Ishikawa (cell line): ENCODE measurements around the gene NBAS.

Experiments
- CEBPB ChIP-seq: IDR thresholded peaks from 2 replicates; pipeline ENCODE4 v1.6.1; 2012
- CREB1 ChIP-seq: IDR thresholded peaks from 2 replicates; pipeline ENCODE4 v1.6.1; 2012; ENCODE audit warnings: low read depth
- EGR1 ChIP-seq: IDR thresholded peaks from 2 replicates; pipeline ENCODE4 v1.6.1; 2012
- EP300 ChIP-seq: IDR thresholded peaks from 2 replicates; pipeline ENCODE4 v1.6.1; 2012; ENCODE audit warnings: borderline replicate concordance
- FOXM1 ChIP-seq: IDR thresholded peaks from 2 replicates; pipeline ENCODE4 v1.6.1; 2012; ENCODE audit warnings: low read depth, borderline replicate concordance
- NFIC ChIP-seq: IDR thresholded peaks from 2 replicates; pipeline ENCODE4 v1.6.1; 2012
- RAD21 ChIP-seq: IDR thresholded peaks from 2 replicates; pipeline ENCODE4 v1.6.1; 2012; ENCODE audit warnings: low read depth
- TAF1 ChIP-seq: IDR thresholded peaks from 2 replicates; pipeline ENCODE4 v1.6.1; 2012; ENCODE audit warnings: low read depth, mild to moderate bottlenecking
- TCF12 ChIP-seq: IDR thresholded peaks from 2 replicates; pipeline ENCODE4 v1.6.1; 2012; ENCODE audit warnings: low read depth
- TEAD4 ChIP-seq: IDR thresholded peaks from 2 replicates; pipeline ENCODE4 v1.6.1; 2012
- YY1 ChIP-seq: IDR thresholded peaks from 2 replicates; pipeline ENCODE4 v1.6.1; 2012; ENCODE audit warnings: low read depth
- ZBTB7A ChIP-seq: IDR thresholded peaks from 2 replicates; pipeline ENCODE4 v1.6.1; 2012; ENCODE audit warnings: low read depth
- TF ChIP-seq, protein P1 (sequence below): IDR thresholded peaks from 2 replicates; pipeline ENCODE4 v1.6.1; 2012; ENCODE audit warnings: low read depth, mild to moderate bottlenecking
- TF ChIP-seq, protein P2 (sequence below): IDR thresholded peaks from 2 replicates; pipeline ENCODE4 v1.6.1; 2012

DNA sequence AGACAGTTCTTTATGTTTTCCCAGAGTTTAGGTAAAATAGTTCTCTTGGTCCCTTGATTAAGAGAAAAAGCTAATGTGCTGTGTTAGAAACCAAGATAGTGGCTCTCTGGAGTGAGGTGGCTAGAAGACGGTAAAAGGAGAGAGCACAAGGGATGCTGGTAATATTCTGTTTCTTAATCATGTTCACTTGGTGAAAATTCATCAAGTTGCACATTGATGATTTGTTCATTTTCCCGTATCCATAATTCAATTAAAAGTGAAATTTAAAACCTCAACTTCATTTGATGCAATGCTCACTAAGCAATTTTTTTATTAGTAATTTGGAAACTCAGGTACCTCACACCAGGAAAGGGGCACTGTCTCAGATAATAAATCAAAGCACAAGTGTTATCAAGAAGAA lies 113.8 kb downstream of the NBAS start:
- no peak for TF ChIP-seq NFIC
- TF ChIP-seq RAD21, result no peak
- TF ChIP-seq, protein P1, sequence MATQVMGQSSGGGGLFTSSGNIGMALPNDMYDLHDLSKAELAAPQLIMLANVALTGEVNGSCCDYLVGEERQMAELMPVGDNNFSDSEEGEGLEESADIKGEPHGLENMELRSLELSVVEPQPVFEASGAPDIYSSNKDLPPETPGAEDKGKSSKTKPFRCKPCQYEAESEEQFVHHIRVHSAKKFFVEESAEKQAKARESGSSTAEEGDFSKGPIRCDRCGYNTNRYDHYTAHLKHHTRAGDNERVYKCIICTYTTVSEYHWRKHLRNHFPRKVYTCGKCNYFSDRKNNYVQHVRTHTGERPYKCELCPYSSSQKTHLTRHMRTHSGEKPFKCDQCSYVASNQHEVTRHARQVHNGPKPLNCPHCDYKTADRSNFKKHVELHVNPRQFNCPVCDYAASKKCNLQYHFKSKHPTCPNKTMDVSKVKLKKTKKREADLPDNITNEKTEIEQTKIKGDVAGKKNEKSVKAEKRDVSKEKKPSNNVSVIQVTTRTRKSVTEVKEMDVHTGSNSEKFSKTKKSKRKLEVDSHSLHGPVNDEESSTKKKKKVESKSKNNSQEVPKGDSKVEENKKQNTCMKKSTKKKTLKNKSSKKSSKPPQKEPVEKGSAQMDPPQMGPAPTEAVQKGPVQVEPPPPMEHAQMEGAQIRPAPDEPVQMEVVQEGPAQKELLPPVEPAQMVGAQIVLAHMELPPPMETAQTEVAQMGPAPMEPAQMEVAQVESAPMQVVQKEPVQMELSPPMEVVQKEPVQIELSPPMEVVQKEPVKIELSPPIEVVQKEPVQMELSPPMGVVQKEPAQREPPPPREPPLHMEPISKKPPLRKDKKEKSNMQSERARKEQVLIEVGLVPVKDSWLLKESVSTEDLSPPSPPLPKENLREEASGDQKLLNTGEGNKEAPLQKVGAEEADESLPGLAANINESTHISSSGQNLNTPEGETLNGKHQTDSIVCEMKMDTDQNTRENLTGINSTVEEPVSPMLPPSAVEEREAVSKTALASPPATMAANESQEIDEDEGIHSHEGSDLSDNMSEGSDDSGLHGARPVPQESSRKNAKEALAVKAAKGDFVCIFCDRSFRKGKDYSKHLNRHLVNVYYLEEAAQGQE, result no peak
- TF ChIP-seq EP300, result no peak
- TF ChIP-seq, protein P2, sequence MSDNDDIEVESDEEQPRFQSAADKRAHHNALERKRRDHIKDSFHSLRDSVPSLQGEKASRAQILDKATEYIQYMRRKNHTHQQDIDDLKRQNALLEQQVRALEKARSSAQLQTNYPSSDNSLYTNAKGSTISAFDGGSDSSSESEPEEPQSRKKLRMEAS, result no peak
- TF ChIP-seq TEAD4, result no peak
- TF ChIP-seq CREB1, result no peak
- no peak for TF ChIP-seq CEBPB
- no peak for TF ChIP-seq ZBTB7A
- no peak for TF ChIP-seq TAF1
- TF ChIP-seq YY1, result no peak
- no peak for TF ChIP-seq TCF12
- no peak for TF ChIP-seq FOXM1
- TF ChIP-seq EGR1, result no peak
